ENCODE measurements around the gene PPP2R5E.

DNA sequence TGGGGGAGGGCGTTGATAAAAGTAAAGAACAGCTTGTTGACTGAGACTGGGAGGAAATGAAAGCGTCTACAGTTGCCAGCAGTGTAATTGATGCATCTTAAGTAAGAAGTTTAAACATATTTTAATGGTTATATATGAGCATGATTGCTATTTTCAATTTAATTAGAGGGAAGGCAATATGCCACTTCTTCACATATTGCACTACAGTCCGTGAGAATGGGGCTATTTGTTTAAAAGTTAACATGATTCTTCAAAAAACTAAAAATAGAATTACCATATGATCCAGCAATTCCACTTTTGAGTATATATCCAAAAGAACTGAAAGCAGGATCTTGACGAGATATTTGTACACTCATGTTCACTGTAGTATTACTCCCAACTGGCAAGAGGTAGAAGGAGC is 38.3 kb upstream of the PPP2R5E start:
- TF ChIP-seq, protein P1, sequence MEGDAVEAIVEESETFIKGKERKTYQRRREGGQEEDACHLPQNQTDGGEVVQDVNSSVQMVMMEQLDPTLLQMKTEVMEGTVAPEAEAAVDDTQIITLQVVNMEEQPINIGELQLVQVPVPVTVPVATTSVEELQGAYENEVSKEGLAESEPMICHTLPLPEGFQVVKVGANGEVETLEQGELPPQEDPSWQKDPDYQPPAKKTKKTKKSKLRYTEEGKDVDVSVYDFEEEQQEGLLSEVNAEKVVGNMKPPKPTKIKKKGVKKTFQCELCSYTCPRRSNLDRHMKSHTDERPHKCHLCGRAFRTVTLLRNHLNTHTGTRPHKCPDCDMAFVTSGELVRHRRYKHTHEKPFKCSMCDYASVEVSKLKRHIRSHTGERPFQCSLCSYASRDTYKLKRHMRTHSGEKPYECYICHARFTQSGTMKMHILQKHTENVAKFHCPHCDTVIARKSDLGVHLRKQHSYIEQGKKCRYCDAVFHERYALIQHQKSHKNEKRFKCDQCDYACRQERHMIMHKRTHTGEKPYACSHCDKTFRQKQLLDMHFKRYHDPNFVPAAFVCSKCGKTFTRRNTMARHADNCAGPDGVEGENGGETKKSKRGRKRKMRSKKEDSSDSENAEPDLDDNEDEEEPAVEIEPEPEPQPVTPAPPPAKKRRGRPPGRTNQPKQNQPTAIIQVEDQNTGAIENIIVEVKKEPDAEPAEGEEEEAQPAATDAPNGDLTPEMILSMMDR (IDR thresholded peaks at IDR 0.05): no peak
- TF ChIP-seq POLR2A (IDR thresholded peaks at IDR 0.05): no peak
